Lower lobe of right lung (tissue), 2 donors: ENCODE data around the gene CEP104. TPM values are rescaled to one million over a fixed set of nuclear protein-coding genes. Genes with fewer than 3 reads are reported as not detected.
A peak's percentile ranks its signal among the peaks of the same experiment; 100 is the strongest.

Source experiments
- ATAC-seq, 2 donors: fragments of 200-7000 bp; cut with Tn5 transposase; one replicate each; pipeline ENCODE4 v1.9.1; 2020 to 2022; ENCODE audit warnings: mild to moderate bottlenecking in 2 of 2, moderate library complexity in 2 of 2
- DNase-seq: peaks from one replicate; pipeline ENCODE4 v3.0.0-alpha.2; 2020
- H3K27ac ChIP-seq: fragments of 200-600 bp; one replicate; pipeline ENCODE4 v1.8.0; 2022
- H3K27me3 ChIP-seq: fragments of 200-600 bp; one replicate; pipeline ENCODE4 v1.8.0; 2022; ENCODE audit warnings: low read depth
- H3K36me3 ChIP-seq: fragments of 200-600 bp; one replicate; pipeline ENCODE4 v1.8.0; 2022; ENCODE audit warnings: mild to moderate bottlenecking
- H3K4me1 ChIP-seq: fragments of 200-600 bp; one replicate; pipeline ENCODE4 v1.8.0; 2022
- H3K4me3 ChIP-seq: fragments of 200-600 bp; one replicate; pipeline ENCODE4 v1.8.0; 2022; ENCODE audit warnings: mild to moderate bottlenecking
- H3K9me3 ChIP-seq: fragments of 200-600 bp; one replicate; pipeline ENCODE4 v1.8.0; 2022
- intact Hi-C: fragments of 100-400 bp; cut with DNase I; formaldehyde crosslinking; loops from one replicate; pipeline ENCODE4 v1.11.0; 2022
- total RNA-seq: library from RNA; stranded (reverse); fragmentation: NEBNext Ultra II Directional; extraction: Animal tissue kit (Norgen Biotek cat#: 25700); gene quantifications from one replicate; pipeline ENCODE4 v1.2.1, GENCODE V29; 2021
- TF ChIP-seq, protein P1 (sequence below): fragments of 200-600 bp; IDR thresholded peaks from one replicate; pipeline ENCODE4 v1.8.0; 2022; ENCODE audit warnings: antibody characterized with exemption, mild to moderate bottlenecking
- donor health status: DM: no; HTN: yes; CAD: no; lungs with severe emphysema.

Gene CEP104
- total RNA-seq, 1 donor from 2014 or later = 53.9 TPM

DNA sequence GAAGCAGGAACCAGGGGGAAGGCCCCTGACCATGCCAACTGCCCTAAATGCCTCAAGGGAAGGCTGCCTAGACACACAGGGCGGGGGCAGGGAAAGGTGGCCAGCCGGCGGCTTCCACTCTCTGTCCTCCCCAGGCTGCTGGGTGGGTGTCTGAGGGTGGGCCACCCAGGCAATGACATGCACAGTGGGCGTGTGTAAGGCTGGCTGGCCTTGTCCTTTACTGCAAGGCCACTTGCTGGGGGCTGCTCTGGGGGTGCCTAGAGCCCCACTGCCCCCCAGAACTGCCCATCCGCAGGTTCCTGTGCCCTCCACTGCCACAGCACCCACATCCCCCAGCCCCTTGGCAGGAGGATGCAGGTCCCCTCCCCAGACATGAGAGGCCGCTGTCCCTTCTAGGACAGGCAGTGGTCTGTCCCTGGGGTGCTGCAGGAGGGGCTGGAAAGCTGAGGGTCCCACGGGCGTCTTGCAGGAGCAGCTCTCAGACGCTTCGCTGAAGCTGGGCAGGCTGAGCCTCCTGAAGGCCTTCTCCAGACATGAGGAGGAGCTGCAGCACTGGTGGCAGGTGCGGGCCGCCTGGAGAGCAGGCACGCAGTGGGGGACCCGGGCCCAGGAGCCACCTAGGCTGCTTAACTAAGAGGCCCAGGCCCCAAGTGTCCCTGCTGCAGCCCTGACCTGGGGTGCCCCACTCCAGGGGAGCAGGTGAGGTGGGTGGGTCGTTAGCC lies 94.7 kb downstream of the CEP104 start:
- Histone ChIP-seq H3K4me1 (no peaks in the 10 kb centered on the region), H3K27ac (no peak overlapping the region), H3K27me3 (peaks cover 28% of the 10 kb centered on the region), H3K4me3 (no peak overlapping the region), H3K36me3 (no peaks in the 10 kb centered on the region), H3K9me3 (no peaks in the 10 kb centered on the region)
- ATAC-seq (peak in 1 of 2 donors; percentile 16), DNase-seq (no peak)
- intact Hi-C loops = no loop called here
- TF ChIP-seq, protein P1, sequence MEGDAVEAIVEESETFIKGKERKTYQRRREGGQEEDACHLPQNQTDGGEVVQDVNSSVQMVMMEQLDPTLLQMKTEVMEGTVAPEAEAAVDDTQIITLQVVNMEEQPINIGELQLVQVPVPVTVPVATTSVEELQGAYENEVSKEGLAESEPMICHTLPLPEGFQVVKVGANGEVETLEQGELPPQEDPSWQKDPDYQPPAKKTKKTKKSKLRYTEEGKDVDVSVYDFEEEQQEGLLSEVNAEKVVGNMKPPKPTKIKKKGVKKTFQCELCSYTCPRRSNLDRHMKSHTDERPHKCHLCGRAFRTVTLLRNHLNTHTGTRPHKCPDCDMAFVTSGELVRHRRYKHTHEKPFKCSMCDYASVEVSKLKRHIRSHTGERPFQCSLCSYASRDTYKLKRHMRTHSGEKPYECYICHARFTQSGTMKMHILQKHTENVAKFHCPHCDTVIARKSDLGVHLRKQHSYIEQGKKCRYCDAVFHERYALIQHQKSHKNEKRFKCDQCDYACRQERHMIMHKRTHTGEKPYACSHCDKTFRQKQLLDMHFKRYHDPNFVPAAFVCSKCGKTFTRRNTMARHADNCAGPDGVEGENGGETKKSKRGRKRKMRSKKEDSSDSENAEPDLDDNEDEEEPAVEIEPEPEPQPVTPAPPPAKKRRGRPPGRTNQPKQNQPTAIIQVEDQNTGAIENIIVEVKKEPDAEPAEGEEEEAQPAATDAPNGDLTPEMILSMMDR = no peak

Other genes starting within 250 kb of the CEP104 start
- gene MEGF6, start 245.7 kb downstream of the CEP104 start, total RNA-seq = 57.1 TPM
- 46.1 TPM for gene TPRG1L, start 232.2 kb downstream of the CEP104 start, total RNA-seq
- 22.5 TPM for gene WRAP73, start 207.1 kb downstream of the CEP104 start, total RNA-seq
- gene TP73, start 204.7 kb downstream of the CEP104 start, total RNA-seq = 3.6 TPM
- not detected for gene CCDC27, start 104.8 kb downstream of the CEP104 start, total RNA-seq
- gene SMIM1, start 84.5 kb downstream of the CEP104 start, total RNA-seq = 8.5 TPM
- gene LRRC47, start 60.7 kb downstream of the CEP104 start, total RNA-seq = 34.4 TPM
- 10.6 TPM for gene DFFB, start 265 bp upstream of the CEP104 start, total RNA-seq
- 19.8 TPM for gene C1orf174, start 43.1 kb upstream of the CEP104 start, total RNA-seq